Measurements from ENCODE around the gene UCK2.

DNA sequence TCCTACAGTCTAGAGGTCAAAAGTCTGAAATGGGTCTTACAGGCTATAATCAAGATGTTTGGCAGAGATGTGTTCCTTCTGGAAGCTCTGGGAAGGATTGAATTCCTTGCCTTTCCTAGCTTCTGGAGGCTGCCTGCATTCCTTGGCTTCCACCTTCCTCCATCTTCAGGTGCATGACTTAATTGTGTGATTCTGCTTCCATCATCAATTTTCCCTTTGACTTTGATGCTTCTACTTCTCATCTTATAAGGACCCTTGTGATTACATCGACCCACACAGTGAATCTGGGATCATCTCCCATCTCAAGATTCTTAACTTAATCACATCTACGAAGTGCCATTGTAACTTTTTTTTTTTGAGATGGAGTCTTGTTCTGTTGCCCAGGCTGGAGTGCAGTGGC is 111.4 kb downstream of the UCK2 start:
- TF ChIP-seq POLR2A (IDR thresholded peaks at IDR 0.05; ENCODE audit: borderline replicate concordance, extremely low read depth, insufficient read depth, insufficient read length) (no peak), SP1 (IDR thresholded peaks at IDR 0.05; ENCODE audit: low read depth) (no peak), ZNF274 (IDR thresholded peaks at IDR 0.05; ENCODE audit: low read depth, low read length) (no peak), EZH2 (IDR thresholded peaks at IDR 0.05) (no peak), EZH2phosphoT487 (IDR thresholded peaks at IDR 0.05; ENCODE audit: borderline replicate concordance) (no peak)
- TF ChIP-seq, protein P1, sequence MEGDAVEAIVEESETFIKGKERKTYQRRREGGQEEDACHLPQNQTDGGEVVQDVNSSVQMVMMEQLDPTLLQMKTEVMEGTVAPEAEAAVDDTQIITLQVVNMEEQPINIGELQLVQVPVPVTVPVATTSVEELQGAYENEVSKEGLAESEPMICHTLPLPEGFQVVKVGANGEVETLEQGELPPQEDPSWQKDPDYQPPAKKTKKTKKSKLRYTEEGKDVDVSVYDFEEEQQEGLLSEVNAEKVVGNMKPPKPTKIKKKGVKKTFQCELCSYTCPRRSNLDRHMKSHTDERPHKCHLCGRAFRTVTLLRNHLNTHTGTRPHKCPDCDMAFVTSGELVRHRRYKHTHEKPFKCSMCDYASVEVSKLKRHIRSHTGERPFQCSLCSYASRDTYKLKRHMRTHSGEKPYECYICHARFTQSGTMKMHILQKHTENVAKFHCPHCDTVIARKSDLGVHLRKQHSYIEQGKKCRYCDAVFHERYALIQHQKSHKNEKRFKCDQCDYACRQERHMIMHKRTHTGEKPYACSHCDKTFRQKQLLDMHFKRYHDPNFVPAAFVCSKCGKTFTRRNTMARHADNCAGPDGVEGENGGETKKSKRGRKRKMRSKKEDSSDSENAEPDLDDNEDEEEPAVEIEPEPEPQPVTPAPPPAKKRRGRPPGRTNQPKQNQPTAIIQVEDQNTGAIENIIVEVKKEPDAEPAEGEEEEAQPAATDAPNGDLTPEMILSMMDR (IDR thresholded peaks at IDR 0.05 in 2 of 3, conservative IDR thresholded peaks at IDR 0.05 in 1 of 3; ENCODE audit: borderline replicate concordance in 1 of 3, insufficient read depth in 1 of 3, low read depth in 2 of 3, low read length in 2 of 3): no peak
- TF ChIP-seq, protein P2, sequence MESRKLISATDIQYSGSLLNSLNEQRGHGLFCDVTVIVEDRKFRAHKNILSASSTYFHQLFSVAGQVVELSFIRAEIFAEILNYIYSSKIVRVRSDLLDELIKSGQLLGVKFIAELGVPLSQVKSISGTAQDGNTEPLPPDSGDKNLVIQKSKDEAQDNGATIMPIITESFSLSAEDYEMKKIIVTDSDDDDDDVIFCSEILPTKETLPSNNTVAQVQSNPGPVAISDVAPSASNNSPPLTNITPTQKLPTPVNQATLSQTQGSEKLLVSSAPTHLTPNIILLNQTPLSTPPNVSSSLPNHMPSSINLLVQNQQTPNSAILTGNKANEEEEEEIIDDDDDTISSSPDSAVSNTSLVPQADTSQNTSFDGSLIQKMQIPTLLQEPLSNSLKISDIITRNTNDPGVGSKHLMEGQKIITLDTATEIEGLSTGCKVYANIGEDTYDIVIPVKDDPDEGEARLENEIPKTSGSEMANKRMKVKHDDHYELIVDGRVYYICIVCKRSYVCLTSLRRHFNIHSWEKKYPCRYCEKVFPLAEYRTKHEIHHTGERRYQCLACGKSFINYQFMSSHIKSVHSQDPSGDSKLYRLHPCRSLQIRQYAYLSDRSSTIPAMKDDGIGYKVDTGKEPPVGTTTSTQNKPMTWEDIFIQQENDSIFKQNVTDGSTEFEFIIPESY (IDR thresholded peaks at IDR 0.05; ENCODE audit: extremely low read depth, insufficient replicate concordance, low read length): no peak

All from HCT116 (cell line).